HFFc6 (cell line): ENCODE measurements around the gene LRRTM2. TPM values are rescaled to one million over a fixed set of nuclear protein-coding genes. Genes with fewer than 3 reads are reported as not detected.
A peak's percentile ranks its signal among the peaks of the same experiment; 100 is the strongest.

Source experiments
- DNase-seq: peaks from one replicate; pipeline ENCODE4 v3.0.0-alpha.2; 2018
- H3K27ac Mint-ChIP-seq: 2 replicates; pipeline ENCODE4 v1.8.0; 2020; ENCODE audit warnings: mild to moderate bottlenecking, mixed read lengths
- H3K27me3 Mint-ChIP-seq: 2 replicates; pipeline ENCODE4 v1.8.0; 2021; ENCODE audit warnings: mild to moderate bottlenecking, moderate library complexity, mixed read lengths; ENCODE audit not compliant: insufficient read depth
- H3K36me3 Mint-ChIP-seq: 2 replicates; pipeline ENCODE4 v1.8.0; 2021; ENCODE audit warnings: low read depth, mixed read lengths
- H3K4me1 Mint-ChIP-seq: 2 replicates; pipeline ENCODE4 v1.8.0; 2020; ENCODE audit warnings: low read depth, mixed read lengths
- H3K4me3 Mint-ChIP-seq: 2 replicates; pipeline ENCODE4 v1.8.0; 2020; ENCODE audit warnings: mild to moderate bottlenecking, moderate library complexity, mixed read lengths
- H3K9me3 Mint-ChIP-seq: 2 replicates; pipeline ENCODE4 v1.8.0; 2020; ENCODE audit warnings: mild to moderate bottlenecking, mixed read lengths
- total RNA-seq, 6 experiments: library from RNA; stranded (reverse); fragmentation: NEBNext Ultra II Directional; extraction: Animal tissue kit (Norgen Biotek cat#: 25700); gene quantifications; 2 replicates in 1 of 6; 3 replicates in 5 of 6; pipeline ENCODE4 v1.2.3, GENCODE V29; 2021
- TF ChIP-seq, protein P1 (sequence below): fragments of 200-600 bp; sonication (generic); IDR thresholded peaks from 2 replicates; pipeline ENCODE4 v1.5.0; 2021; ENCODE audit warnings: antibody characterized with exemption, mild to moderate bottlenecking

LRRTM2 gene
- total RNA-seq, 6 experiments from 2014 or later, result 0.20 to 1.0 (median 0.25) TPM

DNA sequence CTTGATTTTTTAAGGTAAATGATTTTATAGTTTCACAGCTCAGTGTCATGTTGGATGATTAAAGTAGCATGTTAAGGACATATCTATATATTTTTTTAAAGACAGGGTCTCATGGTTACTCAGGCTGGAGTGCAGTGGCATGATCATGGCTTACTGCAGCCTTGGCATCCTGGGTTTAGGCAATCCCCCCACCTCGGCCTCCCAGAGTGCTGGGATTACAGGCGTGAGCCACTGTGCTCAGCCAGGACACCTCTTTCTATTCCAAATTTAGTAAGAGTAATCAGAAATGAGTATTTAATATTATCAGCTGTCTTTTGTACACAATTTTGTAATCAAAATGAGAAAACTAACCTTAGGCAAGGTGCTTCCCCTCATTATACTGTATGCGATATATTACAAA is 38.6 kb upstream of the LRRTM2 start:
- peaks cover 31% of the 10 kb centered on the region for H3K4me1 Mint-ChIP-seq
- TF ChIP-seq, protein P1, sequence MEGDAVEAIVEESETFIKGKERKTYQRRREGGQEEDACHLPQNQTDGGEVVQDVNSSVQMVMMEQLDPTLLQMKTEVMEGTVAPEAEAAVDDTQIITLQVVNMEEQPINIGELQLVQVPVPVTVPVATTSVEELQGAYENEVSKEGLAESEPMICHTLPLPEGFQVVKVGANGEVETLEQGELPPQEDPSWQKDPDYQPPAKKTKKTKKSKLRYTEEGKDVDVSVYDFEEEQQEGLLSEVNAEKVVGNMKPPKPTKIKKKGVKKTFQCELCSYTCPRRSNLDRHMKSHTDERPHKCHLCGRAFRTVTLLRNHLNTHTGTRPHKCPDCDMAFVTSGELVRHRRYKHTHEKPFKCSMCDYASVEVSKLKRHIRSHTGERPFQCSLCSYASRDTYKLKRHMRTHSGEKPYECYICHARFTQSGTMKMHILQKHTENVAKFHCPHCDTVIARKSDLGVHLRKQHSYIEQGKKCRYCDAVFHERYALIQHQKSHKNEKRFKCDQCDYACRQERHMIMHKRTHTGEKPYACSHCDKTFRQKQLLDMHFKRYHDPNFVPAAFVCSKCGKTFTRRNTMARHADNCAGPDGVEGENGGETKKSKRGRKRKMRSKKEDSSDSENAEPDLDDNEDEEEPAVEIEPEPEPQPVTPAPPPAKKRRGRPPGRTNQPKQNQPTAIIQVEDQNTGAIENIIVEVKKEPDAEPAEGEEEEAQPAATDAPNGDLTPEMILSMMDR, result no peak
- no peaks in the 10 kb centered on the region; the same call in 1 of the 2 replicates for H3K27me3 Mint-ChIP-seq
- peaks cover 31% of the 10 kb centered on the region for H3K36me3 Mint-ChIP-seq
- H3K27ac Mint-ChIP-seq, result no peak overlapping the region
- H3K9me3 Mint-ChIP-seq, result no peaks in the 10 kb centered on the region
- no peak for DNase-seq
- no peak overlapping the region for H3K4me3 Mint-ChIP-seq

- Mint-ChIP-seq H3K27me3 (no peaks in the 10 kb centered on the region; the same call in 1 of the 2 replicates), H3K36me3 (peaks cover 42% of the 10 kb centered on the region), H3K9me3 (no peaks in the 10 kb centered on the region), H3K27ac (peak overlapping the region; percentile 52), H3K4me3 (peak overlapping the region; percentile 9; the same call in 1 of the 2 replicates), H3K4me1 (peaks cover 31% of the 10 kb centered on the region)
- no peak for DNase-seq
- TF ChIP-seq, protein P1, result no peak
These were observed 37.0 kb upstream of the LRRTM2 start for GRCh38 chr5:138912093-138912492.

- peak overlapping the region; percentile 52 for H3K27ac Mint-ChIP-seq
- no peaks in the 10 kb centered on the region for H3K9me3 Mint-ChIP-seq
- TF ChIP-seq, protein P1, result no peak
- H3K4me3 Mint-ChIP-seq, result peak overlapping the region; percentile 9; the same call in 1 of the 2 replicates
- DNase-seq, result peak; percentile 60
- peaks cover 48% of the 10 kb centered on the region for H3K36me3 Mint-ChIP-seq
- H3K27me3 Mint-ChIP-seq, result no peaks in the 10 kb centered on the region; the same call in 1 of the 2 replicates
- peaks cover 36% of the 10 kb centered on the region for H3K4me1 Mint-ChIP-seq
These were observed 36.3 kb upstream of the LRRTM2 start for GRCh38 chr5:138911441-138911840.

GRCh38 chr5:138910546-138911185 is 35.5 kb upstream of the LRRTM2 start:
- Mint-ChIP-seq H3K4me3 (no peak overlapping the region), H3K36me3 (peaks cover 54% of the 10 kb centered on the region), H3K4me1 (peaks cover 44% of the 10 kb centered on the region), H3K9me3 (no peaks in the 10 kb centered on the region), H3K27ac (peak overlapping the region; percentile 41; the same call in 1 of the 2 replicates), H3K27me3 (no peaks in the 10 kb centered on the region; the same call in 1 of the 2 replicates)
- no peak for DNase-seq
- TF ChIP-seq, protein P1, result no peak

GRCh38 chr5:138909734-138910133 is 34.6 kb upstream of the LRRTM2 start:
- H3K4me3 Mint-ChIP-seq, result no peak overlapping the region
- H3K4me1 Mint-ChIP-seq, result peaks cover 50% of the 10 kb centered on the region

More at GRCh38 chr5:138909734-138910133, 34.6 kb upstream of the LRRTM2 start:
- Mint-ChIP-seq H3K9me3 (no peaks in the 10 kb centered on the region), H3K27me3 (no peaks in the 10 kb centered on the region; the same call in 1 of the 2 replicates), H3K36me3 (peaks cover 50% of the 10 kb centered on the region), H3K27ac (no peak overlapping the region)
- no peak for DNase-seq
- TF ChIP-seq, protein P1, result no peak
